IPS-11a (cell line): ENCODE data around the gene MICALL1.
A peak's percentile ranks its signal among the peaks of the same experiment; 100 is the strongest.

Experiments used
- H3K4me3 ChIP-seq: one replicate; pipeline ENCODE4 v1.5.1; 2013; ENCODE audit warnings: low read depth, low read length, control low read depth

Gene MICALL1, protein sequence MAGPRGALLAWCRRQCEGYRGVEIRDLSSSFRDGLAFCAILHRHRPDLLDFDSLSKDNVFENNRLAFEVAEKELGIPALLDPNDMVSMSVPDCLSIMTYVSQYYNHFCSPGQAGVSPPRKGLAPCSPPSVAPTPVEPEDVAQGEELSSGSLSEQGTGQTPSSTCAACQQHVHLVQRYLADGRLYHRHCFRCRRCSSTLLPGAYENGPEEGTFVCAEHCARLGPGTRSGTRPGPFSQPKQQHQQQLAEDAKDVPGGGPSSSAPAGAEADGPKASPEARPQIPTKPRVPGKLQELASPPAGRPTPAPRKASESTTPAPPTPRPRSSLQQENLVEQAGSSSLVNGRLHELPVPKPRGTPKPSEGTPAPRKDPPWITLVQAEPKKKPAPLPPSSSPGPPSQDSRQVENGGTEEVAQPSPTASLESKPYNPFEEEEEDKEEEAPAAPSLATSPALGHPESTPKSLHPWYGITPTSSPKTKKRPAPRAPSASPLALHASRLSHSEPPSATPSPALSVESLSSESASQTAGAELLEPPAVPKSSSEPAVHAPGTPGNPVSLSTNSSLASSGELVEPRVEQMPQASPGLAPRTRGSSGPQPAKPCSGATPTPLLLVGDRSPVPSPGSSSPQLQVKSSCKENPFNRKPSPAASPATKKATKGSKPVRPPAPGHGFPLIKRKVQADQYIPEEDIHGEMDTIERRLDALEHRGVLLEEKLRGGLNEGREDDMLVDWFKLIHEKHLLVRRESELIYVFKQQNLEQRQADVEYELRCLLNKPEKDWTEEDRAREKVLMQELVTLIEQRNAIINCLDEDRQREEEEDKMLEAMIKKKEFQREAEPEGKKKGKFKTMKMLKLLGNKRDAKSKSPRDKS

DNA sequence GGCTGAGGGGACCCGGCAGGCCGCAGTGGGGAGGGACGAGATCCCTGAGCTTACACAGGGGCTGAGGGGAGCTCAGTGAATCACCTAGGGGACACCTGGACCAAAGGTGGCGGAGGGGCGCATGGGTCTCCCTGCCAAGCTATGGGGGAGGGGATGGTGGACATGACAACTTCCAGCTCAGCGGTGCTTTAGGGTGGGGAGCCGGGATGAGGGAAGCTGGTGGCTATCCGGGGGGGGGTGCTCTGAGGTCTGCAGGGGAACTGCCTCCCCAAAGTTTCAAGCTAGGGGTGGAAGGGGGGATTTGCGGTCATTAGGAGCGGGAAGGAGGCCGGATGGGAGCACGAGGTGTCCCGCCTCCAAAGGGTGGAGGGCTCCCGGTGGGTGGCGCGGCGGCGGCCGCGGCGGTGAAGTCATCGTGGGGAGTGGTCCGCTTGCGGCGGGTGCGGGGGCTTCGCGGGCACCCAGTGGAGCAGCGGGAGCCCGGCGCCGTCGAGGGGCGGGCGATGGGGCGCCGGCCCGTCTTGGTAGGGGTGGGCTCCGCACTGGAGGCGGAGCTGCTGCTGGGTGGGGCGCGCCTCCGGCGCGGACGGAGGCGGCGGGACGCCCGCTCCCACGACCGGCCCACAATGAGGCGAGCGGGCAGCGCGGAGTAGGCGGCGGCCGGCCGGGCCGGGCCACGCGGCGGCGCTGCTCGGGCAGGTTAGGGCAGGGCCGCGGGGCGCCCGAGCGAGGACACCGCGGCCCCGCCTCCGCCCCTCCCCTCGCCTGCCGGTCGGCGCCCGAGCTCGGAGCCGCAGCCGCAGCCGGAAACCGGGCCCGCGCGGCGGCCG lies at the start of gene MICALL1:
Gene MICALL1, plus strand, starts transcription at position 764 of the 830 bp plus-strand sequence. CDS start 126 bp downstream, outside the sequence.
- H3K4me3 ChIP-seq, result peak within 1 kb of the TSS; percentile 67

DNA sequence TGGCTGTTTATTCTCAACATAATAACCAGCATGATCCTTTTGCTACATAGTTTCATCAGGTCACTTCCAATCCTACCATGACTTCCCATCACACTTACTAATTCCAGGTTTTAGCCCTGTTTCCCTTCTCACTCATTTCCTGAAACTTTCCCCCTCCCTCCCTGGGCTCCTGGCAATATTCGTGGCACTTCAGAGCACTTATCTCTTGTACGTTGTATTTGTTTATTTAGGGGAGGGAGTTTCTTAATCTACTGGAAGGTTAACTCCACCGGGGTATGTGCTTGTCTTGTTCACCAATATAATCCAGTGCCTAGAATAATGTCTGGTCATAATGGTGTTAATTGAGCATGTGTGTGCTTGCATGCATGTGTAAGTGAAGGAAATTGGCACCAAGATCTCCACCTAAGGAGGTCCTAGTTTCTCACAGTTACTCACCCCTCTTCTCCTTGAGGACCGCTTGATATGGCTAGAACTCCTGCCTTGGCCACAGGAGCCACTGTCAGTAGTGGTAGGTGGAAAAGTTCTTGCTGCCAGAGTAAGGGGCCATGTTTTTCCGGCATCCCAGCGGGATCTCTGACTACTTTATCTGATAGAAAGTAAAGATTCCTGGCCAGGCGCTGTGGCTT lies 45.2 kb upstream of the MICALL1 start:
- H3K4me3 ChIP-seq, result no peak overlapping the region

DNA sequence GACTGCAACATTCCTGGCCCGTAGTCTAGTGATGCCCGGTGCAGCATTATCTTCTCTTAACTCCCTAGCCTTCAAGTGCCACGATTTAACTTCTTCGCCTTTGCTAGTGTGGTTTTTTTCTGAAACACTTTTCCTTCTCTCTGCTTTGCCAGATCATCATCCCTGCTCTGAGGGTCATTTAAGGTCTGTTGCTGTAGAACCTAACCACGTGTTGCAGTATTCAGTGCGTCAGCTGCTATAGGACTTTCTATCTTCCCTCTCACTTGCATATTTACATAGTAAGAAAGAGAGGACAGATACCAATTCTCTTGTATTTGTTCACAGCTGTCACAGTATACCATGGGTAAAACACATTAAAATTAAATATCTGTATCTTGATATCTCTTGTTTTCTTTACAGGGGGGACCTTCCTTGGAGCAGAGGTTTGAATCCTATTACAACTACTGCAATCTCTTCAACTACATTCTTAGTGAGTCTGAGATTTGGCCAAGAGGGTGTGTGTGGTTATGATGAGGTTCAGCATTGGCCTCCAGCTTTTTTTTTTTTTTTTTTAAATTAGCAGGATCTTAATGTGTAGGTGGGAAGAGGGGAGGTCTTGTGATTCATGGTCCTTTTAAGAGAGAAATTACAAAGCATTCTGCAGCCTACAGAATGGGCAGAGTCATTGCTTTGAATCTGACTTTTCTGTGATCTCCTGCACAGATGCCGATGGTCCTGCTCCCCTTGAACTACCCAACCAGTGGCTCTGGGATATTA lies 43.3 kb upstream of the MICALL1 start:
- H3K4me3 ChIP-seq, result no peak overlapping the region

DNA sequence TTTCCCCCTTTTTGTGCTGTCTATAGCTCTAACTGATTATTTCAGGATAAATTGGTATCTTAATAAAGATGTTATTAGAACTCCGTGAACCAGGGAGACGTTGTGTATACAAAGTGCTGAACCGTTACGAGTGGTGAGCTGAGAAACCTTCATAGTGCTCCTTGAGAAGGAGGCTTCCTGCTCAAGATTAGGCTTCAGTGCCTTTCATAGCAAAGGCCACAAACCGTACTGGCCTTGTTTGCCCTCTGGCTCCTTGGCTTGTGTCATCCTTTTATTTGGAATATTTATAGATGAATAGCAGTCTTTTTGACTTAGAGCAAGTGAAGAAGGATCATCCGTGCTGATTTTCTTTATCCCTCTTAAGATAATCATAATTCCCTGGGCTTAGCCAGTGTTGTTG lies 40.6 kb upstream of the MICALL1 start:
- no peak overlapping the region for H3K4me3 ChIP-seq

DNA sequence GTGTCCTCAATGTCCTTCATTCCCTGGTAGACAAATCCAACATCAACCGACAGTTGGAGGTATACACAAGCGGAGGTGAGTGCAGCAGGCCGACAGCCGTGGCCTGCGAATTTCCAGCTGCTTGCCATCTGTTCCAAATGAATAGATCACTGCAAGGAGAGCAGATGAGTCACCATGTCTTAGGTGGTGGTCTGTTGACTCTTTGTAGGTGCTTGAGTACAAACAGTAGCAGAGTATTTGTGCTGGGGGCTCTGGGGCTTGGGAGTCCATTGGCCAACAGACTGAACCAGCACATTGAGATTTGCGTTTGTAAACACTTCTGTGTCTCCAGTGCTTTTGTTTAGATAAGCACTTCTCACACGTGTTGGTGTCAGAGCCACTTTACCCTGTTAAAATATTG lies 35.8 kb upstream of the MICALL1 start:
- H3K4me3 ChIP-seq, result no peak overlapping the region

DNA sequence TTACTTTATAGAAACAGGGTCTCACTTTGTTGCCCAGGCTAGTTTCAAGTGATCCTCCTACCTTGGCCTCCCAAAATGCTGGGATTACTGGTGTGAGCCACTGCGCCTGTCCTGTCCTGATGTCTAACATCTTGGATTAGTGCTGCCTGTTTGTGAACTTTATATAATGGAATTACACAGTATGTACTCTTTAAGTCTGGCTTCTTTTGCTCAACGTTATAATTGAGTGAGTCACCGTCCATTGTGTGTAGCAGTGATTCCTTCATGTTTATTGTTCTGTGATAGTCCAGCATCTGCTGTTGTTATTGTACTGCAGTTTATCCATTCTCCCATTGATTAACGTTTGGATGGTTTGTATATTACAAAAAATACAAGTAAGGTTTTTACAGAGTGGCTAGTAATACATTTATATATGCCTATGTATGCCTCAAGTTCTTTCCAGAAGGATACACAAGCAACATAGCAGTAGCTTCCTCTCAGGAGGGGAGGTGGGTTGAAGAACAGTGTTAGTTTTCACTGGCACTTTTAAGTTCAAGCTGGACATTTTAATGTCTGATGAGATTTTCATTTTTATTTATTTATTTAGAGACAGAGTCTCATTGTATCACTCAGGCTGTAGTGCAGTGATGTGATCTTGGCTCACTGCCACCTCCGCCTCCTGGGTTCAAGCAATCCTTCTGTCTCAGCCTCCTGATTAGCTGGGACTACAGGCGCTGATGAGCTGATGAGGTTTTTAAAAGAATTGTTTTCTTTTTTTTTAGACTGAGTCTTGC lies 25.2 kb upstream of the MICALL1 start:
- H3K4me3 ChIP-seq, result no peak overlapping the region

DNA sequence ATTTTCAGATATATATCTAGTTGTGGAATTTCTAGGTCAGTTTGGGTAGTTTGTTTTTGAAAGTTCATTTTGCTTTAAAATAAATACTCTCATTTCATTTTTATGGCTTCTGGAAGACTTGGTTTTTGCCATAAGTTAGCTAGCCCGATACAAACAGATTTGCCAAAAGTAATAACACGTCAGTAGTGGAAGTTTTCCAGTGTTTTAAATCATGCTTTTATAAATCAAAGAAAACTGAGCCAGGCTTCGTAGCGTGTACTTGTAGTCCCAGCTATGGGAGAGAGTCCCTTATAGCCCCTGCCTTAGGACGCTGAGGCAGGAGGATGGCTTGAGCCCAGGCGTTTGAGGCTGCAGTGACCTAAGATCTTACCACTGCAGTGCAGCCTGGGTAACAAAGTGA lies 21.7 kb upstream of the MICALL1 start:
- no peak overlapping the region for H3K4me3 ChIP-seq

DNA sequence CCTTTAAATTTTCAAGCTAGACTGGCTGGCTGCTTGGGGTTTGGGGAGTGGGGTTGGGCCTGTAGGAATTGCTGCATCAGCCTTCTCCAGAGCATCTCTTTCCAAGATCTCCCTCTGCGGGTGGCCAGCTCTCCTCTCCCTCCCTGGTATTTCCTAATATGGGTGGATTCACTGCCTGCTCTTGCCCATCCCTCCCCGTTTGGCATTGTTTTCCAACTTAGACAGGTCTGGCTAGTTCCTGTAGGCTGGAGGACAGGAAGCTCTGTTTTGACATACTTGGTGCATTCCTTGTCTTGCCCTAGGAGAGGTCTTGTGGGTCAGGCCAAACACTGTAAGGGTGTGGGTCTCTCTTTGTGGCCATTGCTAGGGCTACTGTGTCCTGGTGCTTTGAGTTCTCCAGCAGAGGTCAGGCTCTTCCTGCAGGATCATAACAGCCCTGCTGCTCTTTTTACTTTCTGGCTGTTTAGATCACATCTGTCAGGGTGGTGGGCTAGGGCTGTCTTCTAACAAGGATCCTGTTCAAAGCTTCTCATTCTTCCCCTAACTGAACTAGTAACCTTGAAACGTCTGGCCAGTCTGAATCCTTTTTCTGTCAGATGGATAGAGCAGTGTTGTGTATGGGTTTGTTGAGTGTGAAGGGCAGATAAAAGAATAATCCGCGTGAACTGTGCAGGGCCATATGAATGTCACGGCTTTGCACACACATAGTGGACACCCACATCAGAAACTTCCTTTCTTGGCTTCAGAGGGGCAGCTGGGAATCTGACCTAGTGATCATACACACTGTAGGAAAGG lies 18.3 kb upstream of the MICALL1 start:
- no peak overlapping the region for H3K4me3 ChIP-seq

DNA sequence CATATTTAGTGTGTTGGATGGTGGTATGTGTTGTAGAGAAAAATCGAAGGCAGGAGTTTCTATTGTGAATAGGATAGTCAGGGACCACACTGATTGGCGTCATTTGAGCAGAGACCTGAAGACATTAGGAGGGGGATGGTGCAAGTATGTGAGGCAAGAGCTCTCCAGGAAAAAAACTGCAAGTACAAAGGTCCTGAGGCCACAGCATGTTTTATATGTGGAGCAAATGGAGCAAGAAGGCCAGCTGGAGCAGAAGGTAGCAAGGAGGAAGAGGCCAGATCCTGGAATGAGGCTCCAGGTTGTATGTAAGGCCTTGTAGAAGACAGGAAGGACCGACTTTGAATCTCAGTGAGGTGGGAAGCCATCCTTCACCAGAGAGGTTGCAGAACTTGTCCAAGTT lies 14.2 kb upstream of the MICALL1 start:
- no peak overlapping the region for H3K4me3 ChIP-seq

DNA sequence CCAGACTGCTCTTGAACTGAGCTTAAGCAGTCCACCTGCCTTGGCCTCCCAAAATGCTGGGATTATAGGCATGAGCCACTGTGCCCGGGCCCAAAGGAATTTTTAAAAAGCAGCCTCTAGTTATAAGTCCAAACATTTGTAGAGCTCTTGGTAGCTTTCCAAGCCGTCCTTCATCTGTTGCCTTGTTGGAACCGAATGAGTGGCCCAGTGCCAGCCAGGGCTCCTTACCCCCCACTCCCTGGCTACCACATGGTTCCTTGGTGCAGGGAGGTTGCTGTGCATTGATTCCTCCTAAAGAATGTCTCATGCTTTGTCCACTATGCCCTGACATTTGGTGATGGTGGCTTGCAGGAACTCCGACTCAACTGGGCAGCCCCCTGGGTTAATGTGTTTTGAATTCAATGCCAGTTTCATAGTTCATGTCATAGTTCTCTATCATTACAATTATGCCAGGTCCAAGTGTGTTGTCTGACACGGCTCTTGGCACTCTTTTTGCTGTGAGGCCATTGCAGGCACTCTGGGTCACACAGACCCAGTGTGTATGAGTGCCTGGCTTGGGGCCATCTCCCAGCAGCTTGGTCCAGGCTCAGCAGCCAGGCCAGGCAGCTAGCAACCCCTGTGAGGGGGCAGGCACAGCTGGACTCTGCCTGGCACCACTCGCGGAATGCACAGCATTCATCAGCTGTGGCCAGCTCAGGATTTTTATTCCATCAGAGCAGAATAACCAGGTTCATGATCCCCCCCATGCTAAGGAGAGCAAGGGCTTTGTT lies 13.3 kb upstream of the MICALL1 start:
- no peak overlapping the region for H3K4me3 ChIP-seq

DNA sequence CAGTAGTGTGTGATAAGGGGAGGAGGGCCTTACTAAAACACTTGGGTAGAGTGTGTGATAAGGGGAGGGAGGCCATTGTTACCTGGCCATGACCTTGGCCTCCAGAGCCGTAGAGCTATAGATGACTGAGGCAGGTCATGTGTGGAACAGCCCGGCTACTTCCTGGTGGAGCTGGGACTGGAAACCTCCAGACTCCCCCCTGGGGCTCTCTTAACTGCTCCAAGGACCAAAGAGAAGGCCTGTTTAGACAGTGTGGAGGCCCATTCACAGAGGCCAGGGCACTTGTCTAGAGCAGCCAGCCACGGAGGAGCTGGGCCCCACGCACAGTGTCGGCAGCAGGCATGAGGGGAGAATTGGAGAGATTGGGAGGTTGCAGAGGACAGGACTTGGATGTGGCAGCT lies 12.5 kb upstream of the MICALL1 start:
- H3K4me3 ChIP-seq, result no peak overlapping the region

DNA sequence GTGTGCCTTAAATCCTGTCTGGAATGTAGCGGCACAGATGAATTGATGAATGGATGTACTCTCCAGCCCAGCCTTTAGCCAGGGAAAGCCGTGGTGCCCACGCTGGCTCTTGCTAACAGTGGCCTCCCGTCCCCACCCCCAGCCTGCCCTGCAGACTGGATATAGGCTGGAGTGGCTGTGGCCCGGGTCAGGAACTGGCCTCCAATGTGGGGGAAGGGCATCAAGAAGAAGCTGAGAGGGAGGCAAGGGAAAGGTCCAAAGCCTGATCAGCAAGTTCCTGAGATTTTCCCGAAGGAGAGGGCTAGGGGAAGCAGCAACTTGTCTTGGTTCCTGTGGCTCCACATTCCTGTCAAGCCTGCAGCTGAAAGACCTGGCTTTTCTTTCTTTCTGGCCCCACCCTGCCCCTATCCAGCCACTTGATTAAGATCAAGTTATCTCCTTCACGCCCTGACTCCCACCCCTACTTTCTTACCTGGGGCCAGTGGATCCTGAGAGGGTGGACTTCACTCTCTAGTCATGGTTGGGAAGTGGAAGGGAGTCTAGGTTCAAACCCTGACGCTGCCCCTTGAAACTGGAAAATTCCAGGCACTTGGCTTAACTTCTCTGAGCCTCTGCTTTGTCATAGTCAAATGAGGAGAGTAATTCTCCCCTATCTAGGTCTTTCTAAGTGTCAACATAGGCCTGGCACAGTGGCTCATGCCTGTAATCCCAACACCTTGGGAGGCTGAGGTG lies 11.0 kb upstream of the MICALL1 start:
- H3K4me3 ChIP-seq, result no peak overlapping the region

DNA sequence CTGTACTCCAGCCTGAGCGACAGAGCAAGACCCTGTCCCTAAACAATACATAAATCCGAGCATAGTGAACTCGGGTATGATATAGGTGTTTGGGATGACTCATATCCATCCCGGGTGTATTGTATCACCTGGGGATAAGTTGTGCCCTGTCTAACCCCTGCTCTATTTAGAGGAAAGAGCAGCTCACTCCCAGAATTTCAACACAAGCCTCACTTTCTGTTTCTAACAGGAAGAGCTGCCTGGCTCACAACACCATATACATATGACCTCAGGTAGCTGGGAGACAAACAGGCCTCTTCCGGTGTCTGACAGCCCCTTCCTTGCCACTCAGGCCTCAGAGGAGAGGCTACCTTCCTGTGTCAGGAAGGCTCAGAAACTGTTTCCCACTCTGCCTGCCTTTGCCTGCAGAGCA lies 9.9 kb upstream of the MICALL1 start:
- no peak overlapping the region for H3K4me3 ChIP-seq

DNA sequence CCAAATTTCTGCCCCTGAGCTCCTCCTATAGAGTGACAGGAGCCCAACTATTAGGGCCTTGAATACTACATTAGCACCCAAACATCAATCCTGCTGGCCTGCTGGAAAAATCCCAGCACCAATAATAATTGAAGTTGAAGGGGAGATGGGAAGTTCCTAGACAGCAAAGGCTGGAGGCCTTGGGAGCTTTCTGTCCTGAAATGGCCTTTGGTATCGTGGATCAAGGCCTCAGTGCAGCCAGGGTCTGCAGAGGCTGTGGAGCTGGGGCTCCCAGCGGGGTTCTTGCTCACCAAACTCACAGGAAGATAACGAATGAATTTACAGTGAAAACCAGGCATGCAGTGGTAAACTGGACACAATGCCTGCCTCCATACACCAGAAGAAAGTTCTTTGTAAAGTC lies 9.2 kb upstream of the MICALL1 start:
- no peak overlapping the region for H3K4me3 ChIP-seq

DNA sequence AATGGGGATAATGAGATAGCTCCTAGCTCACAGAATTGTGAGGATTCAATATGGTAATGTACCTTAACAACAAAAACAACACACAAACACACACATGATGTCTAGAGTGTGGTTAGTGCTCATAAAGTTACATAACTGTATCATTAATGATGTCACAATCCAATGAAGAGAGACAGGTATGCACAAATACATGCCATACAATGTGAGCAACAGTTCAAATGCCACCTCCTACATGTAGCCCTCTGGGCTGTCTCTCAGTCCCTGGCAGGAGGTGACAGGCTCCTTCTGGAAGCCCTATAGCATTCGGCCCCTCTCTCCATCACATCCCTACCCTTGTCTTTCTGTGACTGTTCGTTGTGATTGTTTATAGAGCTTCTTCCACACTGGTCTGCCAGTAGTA lies 8.3 kb upstream of the MICALL1 start:
- no peak overlapping the region for H3K4me3 ChIP-seq

DNA sequence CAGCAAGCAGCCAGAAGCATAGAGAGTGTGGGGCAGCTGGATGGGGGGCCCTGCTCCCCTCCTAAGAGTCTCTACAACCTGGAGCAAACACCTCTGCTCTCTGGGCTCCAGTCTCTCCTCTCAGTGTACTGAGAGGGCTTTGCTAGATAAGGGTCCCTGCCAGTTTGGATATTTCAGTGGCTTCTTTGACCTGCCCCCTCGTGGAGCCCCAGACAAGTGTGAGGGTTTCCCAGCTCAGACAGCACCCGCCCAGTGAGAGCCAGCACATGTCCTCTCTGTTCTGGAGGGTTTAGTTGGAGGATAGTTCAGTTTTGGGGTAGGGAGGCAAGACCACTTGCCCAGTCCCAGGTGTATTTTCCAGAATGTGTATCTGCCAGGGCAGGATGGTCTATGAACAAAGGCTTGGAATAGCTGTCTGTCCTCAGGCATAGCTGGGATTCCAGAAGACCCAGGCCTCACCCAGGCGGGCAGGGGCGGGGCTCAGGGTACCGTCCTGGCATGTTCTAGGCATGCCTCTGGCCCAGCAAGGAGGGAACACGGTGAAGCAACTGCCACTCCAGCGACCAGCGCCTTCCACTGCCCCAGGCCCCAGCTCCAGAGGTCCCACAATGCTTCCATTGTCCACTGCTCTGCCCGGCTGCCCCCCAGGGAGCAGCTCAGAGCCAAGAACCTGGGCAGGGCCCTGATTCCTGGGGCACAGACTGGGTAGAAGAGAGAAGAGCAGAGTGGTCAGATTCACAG lies 7.5 kb upstream of the MICALL1 start:
- no peak overlapping the region for H3K4me3 ChIP-seq
